Ovary (tissue), 9 donors: ENCODE results near the gene SSBP2. TPM values are rescaled to one million over a fixed set of nuclear protein-coding genes. Genes with fewer than 3 reads are reported as not detected.

ENCODE experiments used
- DNase-seq, 5 donors: peaks; one replicate each; pipeline ENCODE4 v3.0.0-alpha.2; 2019 to 2020
- H3K27ac ChIP-seq, 2 donors: fragments of 200-600 bp; one replicate each; pipeline versions ENCODE4 v1.5.1 to v1.8.0; 2019 to 2022
- H3K27me3 ChIP-seq: fragments of 200-600 bp; one replicate; pipeline ENCODE4 v1.8.0; 2022
- H3K36me3 ChIP-seq: fragments of 200-600 bp; sonication (generic); one replicate; pipeline ENCODE4 v1.5.1; 2019
- H3K4me1 ChIP-seq: one replicate; pipeline ENCODE4 v1.8.1; 2013; ENCODE audit warnings: mild to moderate bottlenecking, moderate library complexity; ENCODE audit not compliant: insufficient read depth
- H3K4me3 ChIP-seq: fragments of 200-600 bp; sonication (generic); one replicate; pipeline ENCODE4 v1.5.1; 2017
- H3K9me3 ChIP-seq, 2 donors: fragments of 200-600 bp in 1 of 2; sonication (generic) in 1 of 2; one replicate each; pipeline versions ENCODE4 v1.5.1 to v1.8.1; 2013 to 2019; ENCODE audit warnings: mild to moderate bottlenecking in 1 of 2, moderate library complexity in 1 of 2
- CTCF ChIP-seq, 3 donors: fragments of 450-650 bp in 2 of 3; fragments of 200-600 bp in 1 of 3; IDR thresholded peaks; one replicate each; pipeline versions ENCODE4 v1.5.1 to v1.8.0; 2016 to 2022; ENCODE audit warnings: antibody characterized with exemption in 3 of 3, mild to moderate bottlenecking in 1 of 3
- EP300 ChIP-seq: sonication (generic); formaldehyde crosslinking; IDR thresholded peaks from one replicate; pipeline ENCODE4 v1.6.1; 2017; ENCODE audit warnings: antibody characterized with exemption
- POLR2A ChIP-seq: fragments of 450-650 bp; IDR thresholded peaks from one replicate; pipeline ENCODE4 v1.6.1; 2017; ENCODE audit warnings: antibody characterized with exemption, mild to moderate bottlenecking, moderate library complexity
- WGBS, 3 donors: extraction: QIAGEN DNeasy Blood & Tissue Kit in 1 of 3; methylation state at CpG; one replicate each; pipeline versions ENCODE4 v1.1.5 to v1.1.7; 2013 to 2017; 5-methylcytosine and 5-hydroxymethylcytosine counted together
- intact Hi-C, 4 donors: fragments of 100-400 bp; cut with DNase I; formaldehyde crosslinking; loops; one replicate each; pipeline versions ENCODE4 v1.11.0 to v1.15.1; 2022 to 2023
- polyA plus RNA-seq, 2 donors: library from polyadenylated mRNA; stranded (reverse); fragments of 200-250 nt in 1 of 2; fragments of 350-450 nt in 1 of 2; fragmentation: Illumina TruSeq in 1 of 2; extraction: RNeasy Lipid Tissue Mini Kit (QIAGEN cat#74804) in 1 of 2; gene quantifications; one replicate each; pipeline ENCODE4 v1.2.3, GENCODE V29; 2013 to 2014
- total RNA-seq, 7 donors: library from RNA; depleted of rRNA in 2 of 7; stranded (reverse); fragments of >200 nt in 2 of 7; fragmentation: NEBNext Ultra II Directional in 3 of 7; extraction: Animal tissue kit (Norgen Biotek cat#: 25700) in 3 of 7; gene quantifications; one replicate each; pipeline versions ENCODE4 v1.1.0 to v1.2.4, GENCODE V29; 2016 to 2023
- donor health status: DM: no; HTN: no; CAD: no; lungs with moderate emphysema.
- donor health status: DM: no; HTN: no; CAD: no.
- donor health status: Bipolar disorder and iron deficiency.
- donor health status: DM: yes; HTN: yes; CAD: no.
- donor health status: DM: no; HTN: no; CAD: no.
- donor health status: DM: yes; HTN: yes; CAD: no.

SSBP2 gene
- total and polyA plus RNA-seq, 9 donors: 40.5 to 126 (median 78.2) TPM

GRCh38 chr5:81424728-81425127 is 326.2 kb downstream of the SSBP2 start:
- 93 to 100% (median 94%) methylated on average over 1 of the region's 1 CpG for whole genome bisulfite sequencing, 3 donors
- Histone ChIP-seq H3K4me3 (no peak overlapping the region), H3K9me3 (no peaks in the 10 kb centered on the region), H3K4me1 (peaks cover 3% of the 10 kb centered on the region), H3K27me3 (no peaks in the 10 kb centered on the region), H3K27ac (no peak overlapping the region), H3K36me3 (no peaks in the 10 kb centered on the region)
- DNase-seq: no peak
- intact Hi-C loops: loop anchor here in 3 of 4 donors (5.0 to 10.0 kb wide), 4 partner anchors 320 to 743 kb away; no protein-coding TSS in a partner anchor
- TF ChIP-seq POLR2A (no peak), CTCF (IDR thresholded peaks at IDR 0.05) (no peak), EP300 (no peak)

DNA sequence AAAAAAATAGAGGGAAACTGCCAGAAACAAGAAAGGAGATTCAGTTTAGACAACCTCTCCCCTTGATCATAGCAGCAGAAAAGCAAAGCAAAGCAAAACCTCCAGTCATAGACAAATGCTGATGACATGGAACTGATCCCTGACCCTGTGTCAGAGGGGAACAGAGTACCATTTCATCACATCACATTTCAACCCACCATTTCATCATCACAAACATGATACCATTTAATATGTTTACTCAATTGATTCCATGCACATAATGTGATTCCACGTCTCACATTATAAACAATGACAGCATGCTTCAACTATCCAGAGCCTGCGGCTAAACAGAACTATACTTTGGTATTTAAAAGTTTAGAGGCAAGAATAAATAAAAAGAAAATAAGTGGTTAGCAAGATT is 328.2 kb downstream of the SSBP2 start:
- H3K27ac ChIP-seq: no peak overlapping the region

DNA sequence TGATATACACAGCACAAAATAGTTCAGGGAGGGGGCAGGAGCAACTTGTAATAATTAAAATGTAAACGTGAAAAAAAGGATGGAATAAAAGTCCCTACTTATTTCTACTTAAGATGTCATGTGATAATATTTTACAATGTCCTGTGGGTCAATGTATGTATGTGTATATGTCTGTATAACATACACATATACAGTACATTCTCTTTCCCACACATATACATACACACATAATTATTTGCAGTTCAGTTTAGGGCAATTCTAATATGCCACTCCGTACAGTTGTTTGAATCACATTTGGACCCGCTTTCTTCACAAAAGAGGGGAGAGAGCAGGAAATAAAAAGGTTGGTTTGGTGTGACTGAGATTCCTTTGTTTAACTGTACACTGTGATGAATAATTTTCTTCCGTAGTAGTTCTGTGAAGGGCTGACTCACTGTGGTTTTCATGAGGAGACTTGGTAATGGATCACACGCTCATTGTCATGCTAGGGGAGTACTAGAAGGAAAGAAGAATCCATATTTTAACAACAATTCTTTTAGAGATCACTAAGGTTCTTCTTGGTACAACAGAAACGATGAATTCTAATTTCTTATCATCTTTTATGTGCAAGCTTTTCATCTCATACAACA is 330.7 kb downstream of the SSBP2 start:
- no peak overlapping the region for H3K4me3 ChIP-seq
- no peaks in the 10 kb centered on the region for H3K9me3 ChIP-seq
- no peaks in the 10 kb centered on the region for H3K27me3 ChIP-seq
- H3K4me1 ChIP-seq: no peaks in the 10 kb centered on the region
- no peak for DNase-seq
- no peak overlapping the region for H3K27ac ChIP-seq
- intact Hi-C loops: loop anchor here in 2 of 4 donors (10.0 kb wide), 3 partner anchors 325 to 745 kb away; no protein-coding TSS in a partner anchor
- TF ChIP-seq POLR2A (no peak), CTCF (IDR thresholded peaks at IDR 0.05) (no peak), EP300 (no peak)
- no peaks in the 10 kb centered on the region for H3K36me3 ChIP-seq
- WGBS, 3 donors: 64 to 74% (median 66%) methylated on average over 6 of the region's 6 CpGs

More for the DNA sequence above, 328.2 kb downstream of the SSBP2 start:
- H3K4me3 ChIP-seq: no peak overlapping the region
- H3K36me3 ChIP-seq: no peaks in the 10 kb centered on the region
- 82 to 88% (median 84%) methylated on average over 2 of the region's 2 CpGs for WGBS, 3 donors
- no peak for TF ChIP-seq EP300
- TF ChIP-seq CTCF (IDR thresholded peaks at IDR 0.05): no peak
- no peak for TF ChIP-seq POLR2A
- no peaks in the 10 kb centered on the region for H3K9me3 ChIP-seq
- H3K4me1 ChIP-seq: peaks cover 3% of the 10 kb centered on the region
- intact Hi-C loops: loop anchor here in 2 of 4 donors (10.0 kb wide), 3 partner anchors 322 to 742 kb away; no protein-coding TSS in a partner anchor
- H3K27me3 ChIP-seq: no peaks in the 10 kb centered on the region
- DNase-seq: no peak

DNA sequence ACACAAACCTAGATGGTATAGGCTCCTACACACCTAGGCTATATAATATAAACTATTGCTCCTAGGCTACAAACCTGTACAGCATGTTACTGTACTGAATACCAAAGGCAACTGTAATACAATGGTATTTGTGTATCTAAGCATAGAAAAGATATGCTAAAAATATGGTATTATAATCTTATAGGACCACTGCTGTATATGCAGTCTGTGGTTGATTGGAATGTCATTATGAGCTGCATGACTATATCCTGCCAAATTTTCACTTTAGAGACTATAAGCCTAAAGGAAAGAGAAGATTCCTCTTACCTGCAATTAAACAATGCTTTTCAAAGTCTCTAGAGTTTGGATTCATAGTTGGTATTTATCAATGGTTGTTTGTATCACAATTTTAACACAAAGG is 332.3 kb downstream of the SSBP2 start:
- intact Hi-C loops: no loop called here
- DNase-seq: no peak
- Histone ChIP-seq H3K27ac (no peak overlapping the region), H3K36me3 (no peaks in the 10 kb centered on the region), H3K4me1 (no peaks in the 10 kb centered on the region), H3K9me3 (no peaks in the 10 kb centered on the region), H3K27me3 (no peaks in the 10 kb centered on the region), H3K4me3 (no peak overlapping the region)
- TF ChIP-seq CTCF (IDR thresholded peaks at IDR 0.05) (no peak), EP300 (no peak), POLR2A (no peak)
